Neutrophil (primary cell): Measurements from ENCODE around the gene SAMD14.

Experiments used
- H3K27ac ChIP-seq: fragments of 200-600 bp; sonication (generic); 2 replicates; pipeline ENCODE4 v1.5.1; 2016; ENCODE audit warnings: mild to moderate bottlenecking, moderate library complexity
- H3K27me3 ChIP-seq: fragments of 200-600 bp; sonication (generic); 2 replicates; pipeline ENCODE4 v1.6.0; 2016; ENCODE audit warnings: mild to moderate bottlenecking
- H3K36me3 ChIP-seq: fragments of 200-600 bp; sonication (generic); 2 replicates; pipeline ENCODE4 v1.5.1; 2017
- H3K4me1 ChIP-seq, 2 experiments: fragments of 200-600 bp in 1 of 2; sonication (generic) in 1 of 2; 1 replicate in 1 of 2; 2 replicates in 1 of 2; pipeline versions ENCODE4 v1.5.1 to v1.6.1; 2013 to 2016; ENCODE audit warnings: low read depth in 1 of 2, low read length in 1 of 2, mild to moderate bottlenecking in 1 of 2, moderate library complexity in 1 of 2; ENCODE audit not compliant: control insufficient read depth in 1 of 2, insufficient read depth in 1 of 2
- H3K4me3 ChIP-seq, 2 experiments: fragments of 200-600 bp in 1 of 2; sonication (generic) in 1 of 2; 1 replicate in 1 of 2; 2 replicates in 1 of 2; pipeline ENCODE4 v1.5.1; 2013 to 2016; ENCODE audit warnings: low read depth in 1 of 2, low read length in 1 of 2, mild to moderate bottlenecking in 1 of 2, moderate library complexity in 1 of 2
- H3K9me3 ChIP-seq: fragments of 200-600 bp; sonication (generic); 2 replicates; pipeline ENCODE4 v1.5.1; 2016
- CTCF ChIP-seq: fragments of 200-600 bp; sonication (generic); IDR thresholded peaks from 2 replicates; pipeline ENCODE4 v1.5.1; 2016; ENCODE audit warnings: antibody characterized with exemption

The SAMD14 gene

DNA sequence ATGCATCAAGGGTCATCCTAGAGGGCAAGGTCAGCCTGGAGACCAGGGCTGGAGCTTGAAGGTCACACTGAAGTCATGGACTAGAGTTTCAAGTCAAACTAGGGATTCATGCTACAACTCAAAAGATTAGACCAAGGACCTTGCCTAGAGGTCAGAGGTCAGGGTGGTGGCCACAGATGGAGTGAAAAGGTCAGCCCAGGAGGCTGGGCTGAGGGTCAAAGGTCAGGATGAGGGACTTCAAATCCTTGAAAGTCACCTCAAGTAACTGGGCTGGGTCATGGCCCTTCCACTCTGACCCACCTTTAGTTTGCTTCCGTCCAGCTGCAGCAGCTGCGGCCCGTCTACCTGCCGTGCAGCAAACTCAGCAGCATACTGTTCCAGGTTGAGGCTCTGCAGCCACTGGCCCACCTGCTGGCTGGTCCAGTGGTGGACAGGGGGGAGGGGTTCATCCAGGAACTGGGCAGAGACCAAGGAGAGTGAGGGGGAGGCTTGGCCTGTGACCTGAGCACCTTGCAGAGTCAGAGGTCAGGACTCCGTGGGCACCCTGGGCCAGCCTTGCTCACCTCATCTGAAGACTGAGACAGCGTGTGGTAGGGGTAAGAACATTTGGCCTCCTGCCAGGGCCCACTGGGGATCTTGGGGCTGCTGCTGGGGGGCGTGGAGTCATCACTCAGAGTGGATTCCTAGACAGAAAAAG lies 16.2 kb downstream of the SAMD14 start:
- H3K4me1 ChIP-seq = peaks cover 2 to 7% of the 10 kb centered on the region in 2 experiments
- H3K9me3 ChIP-seq = no peaks in the 10 kb centered on the region
- H3K27me3 ChIP-seq = peaks cover 51% of the 10 kb centered on the region
- TF ChIP-seq CTCF = no peak
- no peak overlapping the region for H3K4me3 ChIP-seq
- H3K36me3 ChIP-seq = no peaks in the 10 kb centered on the region
- H3K27ac ChIP-seq = no peak overlapping the region

- Histone ChIP-seq H3K4me3 (no peak overlapping the region), H3K4me1 (peaks cover 2 to 7% of the 10 kb centered on the region in 2 experiments), H3K36me3 (no peaks in the 10 kb centered on the region), H3K27me3 (peaks cover 40% of the 10 kb centered on the region), H3K27ac (no peak overlapping the region), H3K9me3 (no peaks in the 10 kb centered on the region)
- no peak for TF ChIP-seq CTCF
Measured at GRCh38 chr17:50112694-50113093, 17.3 kb downstream of the SAMD14 start.

GRCh38 chr17:50111673-50112655 lies 18.0 kb downstream of the SAMD14 start:
- H3K36me3 ChIP-seq = no peaks in the 10 kb centered on the region
- H3K4me1 ChIP-seq = peaks cover 0 to under 1% of the 10 kb centered on the region in 2 experiments
- H3K9me3 ChIP-seq = no peaks in the 10 kb centered on the region
- H3K27me3 ChIP-seq = peaks cover 33% of the 10 kb centered on the region
- no peak overlapping the region for H3K4me3 ChIP-seq
- H3K27ac ChIP-seq = no peak overlapping the region
- TF ChIP-seq CTCF = no peak

DNA sequence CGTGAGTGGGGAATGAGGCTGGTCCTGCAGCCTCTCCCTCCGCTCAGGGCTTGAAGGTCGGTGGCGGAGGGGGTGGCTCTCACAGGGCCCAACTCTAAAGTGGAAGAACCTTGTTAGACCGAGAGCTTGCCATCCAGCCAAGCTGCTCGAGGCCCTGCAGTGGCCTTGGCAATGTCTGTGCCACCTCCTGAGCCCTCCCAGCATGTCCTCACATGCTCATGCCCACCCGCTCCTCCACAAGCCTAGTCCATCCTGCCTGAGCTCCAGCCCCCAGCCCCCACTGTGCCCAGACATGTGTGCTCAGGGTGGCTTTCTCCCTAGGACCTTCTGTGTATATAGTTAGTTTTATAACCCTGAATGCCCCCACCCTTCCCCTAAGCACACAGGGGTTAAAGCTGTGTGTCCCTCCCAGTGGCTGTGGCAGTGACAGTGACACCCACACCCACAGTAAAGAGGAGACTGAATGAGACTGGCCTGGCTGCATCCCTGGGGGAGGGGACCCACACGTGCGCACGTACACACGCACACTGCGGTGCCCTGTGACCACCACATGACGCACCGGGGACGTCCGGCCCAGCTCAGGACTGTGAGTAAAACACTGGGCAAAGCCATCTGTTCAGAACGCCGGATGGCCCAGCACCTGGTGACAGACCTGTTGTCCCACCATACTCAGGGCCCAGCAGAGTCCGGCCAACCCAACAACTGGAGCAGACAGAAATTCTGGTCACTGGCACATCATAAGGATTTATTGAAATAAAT lies 19.2 kb downstream of the SAMD14 start:
- Histone ChIP-seq H3K9me3 (no peaks in the 10 kb centered on the region), H3K4me1 (no peaks in the 10 kb centered on the region), H3K27me3 (peaks cover 21% of the 10 kb centered on the region), H3K4me3 (no peak overlapping the region), H3K36me3 (no peaks in the 10 kb centered on the region), H3K27ac (no peak overlapping the region)
- TF ChIP-seq CTCF = no peak

GRCh38 chr17:50109785-50110184 lies 20.2 kb downstream of the SAMD14 start:
- H3K36me3 ChIP-seq = no peaks in the 10 kb centered on the region
- H3K27me3 ChIP-seq = peaks cover 11% of the 10 kb centered on the region
- H3K9me3 ChIP-seq = no peaks in the 10 kb centered on the region
- H3K4me1 ChIP-seq = no peaks in the 10 kb centered on the region
- H3K27ac ChIP-seq = no peak overlapping the region
- no peak overlapping the region for H3K4me3 ChIP-seq
- TF ChIP-seq CTCF = no peak
